Right lung (tissue), 10 donors: ENCODE results near the gene SLC35G3. TPM values are rescaled to one million over a fixed set of nuclear protein-coding genes. Genes with fewer than 3 reads are reported as not detected.
"Not testable (repeated sequence)": the region's sequence is repeated elsewhere in the genome, so short reads cannot be mapped to it uniquely, and the experiment has no call there.

Experiments used
- DNase-seq, 2 donors: peaks; one replicate each; pipeline ENCODE4 v3.0.0-alpha.2; 2013
- long read RNA-seq, 8 donors: transcript quantifications; one replicate each; lab custom pipeline, GENCODE V29; 2026
- polyA plus RNA-seq, 5 donors: library from polyadenylated mRNA; unstranded; fragments of 120-200 nt; gene quantifications; one replicate each; pipeline versions ENCODE4 v1.2.1 to v1.2.3, GENCODE V29; 2013; ENCODE audit warnings: inconsistent platforms in 1 of 5, low replicate concordance in 1 of 5; ENCODE audit not compliant: insufficient read length in 5 of 5, insufficient read depth in 1 of 5

SLC35G3 gene
- under 1 TPM in 1 of 5 donors, not detected in 4; 0.05 TPM for polyA plus RNA-seq
- long read RNA-seq, donor 1, result 0 reads
- long read RNA-seq, donor 2, partial matches to known transcripts, result 0 of 1 reads
- long read RNA-seq, donor 2, other reads (novel, unspliced or antisense), result 0 of 1 reads
- long read RNA-seq, donor 3, result 0 reads
- long read RNA-seq, donor 4, result 0 reads
- long read RNA-seq, donor 5, result 0 reads
- long read RNA-seq, donor 6, result 0 reads
- long read RNA-seq, donor 7, result 0 reads
- long read RNA-seq, donor 8, result 0 reads

DNA sequence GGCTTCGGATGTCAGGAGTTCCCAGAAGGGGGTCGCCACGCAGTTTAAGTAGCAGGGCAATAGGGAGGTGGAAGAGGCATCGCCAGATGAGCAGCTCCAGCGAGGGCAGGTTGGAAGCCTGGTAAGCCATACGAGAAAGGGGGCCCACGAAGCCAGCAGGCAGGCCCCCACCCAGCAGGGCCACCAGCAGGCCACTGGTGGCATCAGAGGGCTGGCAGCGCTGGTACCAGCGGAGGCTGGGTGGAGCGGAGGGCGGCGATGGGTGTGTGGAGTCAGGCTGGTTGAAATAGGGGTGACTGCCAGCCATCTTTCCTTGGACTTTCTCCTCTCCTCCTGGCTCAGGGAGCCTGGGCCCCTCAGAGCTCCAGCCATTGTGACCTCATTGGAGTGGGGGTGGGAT lies at the start of gene SLC35G3:
Gene SLC35G3 (minus strand): TSS at position 393 of the 400 bp plus-strand sequence. CDS start 86 bp downstream, at position 307.
- DNase-seq, result not testable (repeated sequence)

DNA sequence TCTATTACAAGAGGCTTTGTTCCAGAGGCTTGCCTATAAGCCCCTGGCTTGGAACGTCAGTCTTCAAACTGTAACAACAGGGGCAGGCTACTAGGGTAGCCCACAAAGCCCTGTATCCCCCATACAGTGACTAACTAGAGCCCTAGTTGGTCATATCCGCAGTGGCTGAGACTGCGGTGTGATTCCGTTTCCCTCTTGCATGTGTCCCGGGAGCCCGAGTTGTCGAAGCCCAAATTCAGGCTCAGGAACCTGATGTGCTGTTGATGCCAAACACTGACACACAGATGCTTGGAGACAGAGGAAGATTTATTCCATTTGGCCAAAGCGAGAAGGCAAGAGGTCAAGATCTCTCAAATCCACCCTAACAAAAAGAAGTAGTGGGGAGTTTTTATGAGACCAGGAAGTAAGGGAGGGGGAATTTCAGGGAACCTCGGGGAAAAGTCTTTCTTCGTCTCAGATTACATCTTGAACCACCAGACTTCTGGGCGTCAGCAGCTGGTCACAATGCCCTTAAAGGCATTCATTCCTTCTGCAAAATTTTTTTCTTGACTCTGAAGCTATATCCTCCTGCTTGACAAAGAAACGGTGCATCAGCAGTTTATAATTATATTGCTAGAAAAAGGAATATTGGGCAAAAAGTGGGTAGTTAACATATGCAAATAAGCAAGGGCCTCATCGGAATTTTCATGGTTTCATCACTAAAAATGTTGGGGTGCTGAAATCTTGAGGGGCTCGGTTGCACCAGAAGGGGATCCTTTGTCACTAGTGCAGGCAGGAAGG lies 49.6 kb upstream of the SLC35G3 start:
- DNase-seq, result peak; percentile 58 to 66

DNA sequence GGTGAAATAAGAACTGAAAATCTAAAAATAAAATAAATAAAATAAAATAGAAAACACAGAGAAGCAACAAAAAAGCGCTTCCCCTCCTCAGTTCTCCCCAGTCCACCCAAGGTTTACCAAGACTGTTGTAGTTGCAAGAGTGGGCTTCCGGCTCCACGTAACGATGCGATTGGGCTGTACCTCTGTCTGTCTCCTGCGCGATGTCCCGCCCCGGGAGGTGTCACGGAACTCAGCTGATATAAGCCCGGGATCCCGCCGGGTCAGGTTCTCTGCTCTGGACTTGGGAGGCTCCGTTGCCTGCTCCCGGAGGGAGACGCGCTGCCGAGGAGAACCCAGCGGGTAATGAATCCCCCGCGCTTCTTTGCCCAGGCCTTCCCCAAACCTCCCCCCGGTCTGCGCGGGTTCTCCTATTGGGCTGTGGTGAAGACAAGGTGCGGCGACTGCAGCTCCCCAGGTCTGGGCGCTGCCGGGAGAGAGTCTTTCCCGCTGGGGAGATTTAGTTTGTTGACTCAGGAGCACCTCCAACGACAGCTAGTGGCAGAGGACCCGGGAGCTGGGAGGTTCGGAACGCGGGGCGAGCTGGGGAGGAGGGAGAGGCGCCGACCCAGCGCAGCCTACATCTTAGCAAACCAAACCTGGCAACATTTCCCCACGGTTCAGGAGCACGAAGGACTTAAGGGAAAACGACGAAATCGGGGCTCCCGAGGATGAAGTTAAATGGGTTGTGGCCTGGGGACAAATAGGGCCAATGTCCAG lies 48.8 kb upstream of the SLC35G3 start, which contains the start of gene SLFN5:
Gene SLFN5 (plus strand): TSS at position 268 of the 756 bp plus-strand sequence. CDS start 15,619 bp downstream, outside the sequence.
- peak; percentile 92 to 93 for DNase-seq

DNA sequence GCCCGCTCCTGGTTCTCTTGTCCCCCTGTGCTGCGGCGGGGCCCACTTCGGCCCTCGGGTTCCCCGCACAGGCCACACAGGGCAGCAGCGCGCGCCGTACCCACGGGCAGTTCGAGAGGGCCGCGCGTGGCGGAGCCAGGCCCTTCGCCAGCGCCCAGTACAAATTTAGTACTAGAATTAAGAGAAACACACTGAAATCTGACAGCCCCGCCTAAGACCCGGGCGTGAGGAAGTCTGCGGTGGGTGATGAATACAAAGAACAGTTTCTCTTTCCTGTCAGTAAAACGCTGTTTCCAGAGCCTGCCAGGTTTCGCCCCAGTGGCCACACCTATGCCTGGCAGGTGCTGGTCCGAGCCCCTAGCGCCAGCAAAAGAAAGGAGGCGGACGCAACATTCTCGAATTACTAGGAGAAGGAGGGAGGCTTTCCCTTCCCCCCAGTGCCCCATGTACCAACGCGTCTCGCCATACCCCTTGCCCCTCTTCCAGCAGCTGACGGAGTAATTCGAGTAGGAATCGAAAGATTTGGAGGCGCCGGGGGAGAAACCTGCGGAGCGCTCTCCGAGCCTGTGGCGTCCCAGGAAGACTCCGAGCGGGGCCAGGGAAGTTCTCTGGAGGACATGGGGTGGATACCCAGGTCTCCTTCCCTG lies 48.1 kb upstream of the SLC35G3 start:
- DNase-seq, result peak; percentile 65 to 67

DNA sequence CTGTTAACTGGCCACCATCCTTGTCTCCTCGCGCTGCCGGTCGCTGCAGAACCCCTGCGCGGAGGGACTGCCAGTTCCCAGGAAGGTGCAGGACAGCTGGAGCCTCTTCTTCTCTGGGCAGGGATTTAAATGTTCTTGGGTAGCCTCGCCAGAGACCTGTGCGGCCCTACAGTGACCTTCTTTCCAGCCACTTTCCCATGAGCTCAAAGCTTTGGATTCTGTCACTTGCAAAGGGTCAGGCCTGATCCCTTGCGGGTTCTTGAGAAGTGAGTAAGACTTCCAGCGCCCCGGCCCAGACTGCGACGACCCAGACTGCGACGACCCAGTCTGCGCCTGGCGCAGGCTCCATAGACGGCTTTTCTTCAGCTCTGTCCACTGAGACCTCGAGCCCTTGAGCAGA lies 47.3 kb upstream of the SLC35G3 start:
- DNase-seq, result no peak

DNA sequence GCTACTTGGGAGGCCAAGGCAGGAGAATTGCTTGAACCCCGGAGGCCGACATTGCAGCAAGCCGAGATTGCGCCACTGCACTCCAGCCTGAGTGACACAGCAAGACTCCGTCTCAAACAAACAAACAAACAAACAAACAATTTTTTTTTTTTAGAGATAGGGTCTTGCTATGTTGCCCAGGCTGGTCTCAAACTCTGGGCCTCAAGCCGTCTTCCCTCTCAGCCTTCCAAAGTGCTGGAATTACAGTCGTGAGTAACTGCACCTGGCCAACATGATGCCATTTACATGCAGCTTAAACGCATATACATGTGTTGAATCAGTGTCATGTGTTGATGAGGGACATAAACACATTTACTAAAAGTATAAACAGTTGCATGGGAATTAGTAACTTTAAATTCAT lies 46.7 kb upstream of the SLC35G3 start:
- DNase-seq, result no peak

DNA sequence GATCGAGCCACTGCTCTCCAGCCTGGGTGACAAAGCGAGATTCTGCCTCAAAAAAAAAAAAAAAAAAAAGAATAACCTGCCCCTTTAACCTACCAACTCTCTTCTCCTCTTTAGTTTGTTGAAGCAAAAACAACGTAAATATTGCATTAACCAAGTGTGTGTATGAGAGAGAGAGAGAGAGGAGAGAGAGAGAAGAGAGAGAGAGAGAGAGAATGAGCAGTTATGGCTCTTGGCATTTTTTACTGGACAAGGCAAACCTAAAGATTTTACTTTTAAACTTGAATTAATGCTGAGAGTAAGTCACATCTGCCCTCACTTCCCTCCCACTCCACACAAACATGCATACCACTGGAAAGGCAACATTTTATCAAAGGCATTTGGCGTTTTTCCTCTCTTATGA lies 45.6 kb upstream of the SLC35G3 start:
- DNase-seq, result no peak

DNA sequence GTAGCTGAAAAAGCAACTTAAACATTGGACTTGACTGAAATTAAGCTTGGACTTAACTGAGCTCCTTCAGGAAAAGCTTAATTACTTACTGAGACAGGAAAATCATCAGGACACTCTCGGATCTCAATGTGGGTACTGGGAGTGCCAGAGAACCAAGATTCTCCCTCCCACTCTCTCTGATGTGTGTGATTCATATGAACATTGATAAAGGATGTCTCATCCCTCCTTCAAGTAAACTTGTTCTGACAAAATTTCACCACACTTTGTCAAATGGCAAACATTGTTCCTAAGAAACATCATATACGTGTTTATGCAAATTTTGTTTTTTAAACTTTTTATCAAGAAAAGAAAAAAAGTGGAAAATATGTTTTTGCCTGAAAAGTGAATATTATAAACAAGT lies 44.6 kb upstream of the SLC35G3 start:
- DNase-seq, result no peak

DNA sequence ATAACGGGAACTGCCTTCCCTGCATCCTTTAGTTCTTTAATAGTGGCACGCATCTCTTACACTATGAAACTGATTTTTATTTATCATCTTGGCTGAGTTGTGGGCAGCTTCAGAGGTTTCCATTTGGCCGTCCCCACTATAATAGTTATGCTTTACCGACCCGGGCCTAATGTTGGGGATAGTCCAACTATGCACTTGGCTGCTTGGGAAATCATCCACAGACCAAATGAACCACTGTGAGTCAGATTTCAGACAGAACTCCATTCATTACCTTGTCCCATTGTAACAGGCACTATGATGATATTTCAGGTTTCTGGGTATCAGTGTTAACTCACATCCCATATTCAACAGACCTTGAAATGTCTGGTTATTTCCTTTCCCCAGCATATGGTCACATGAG lies 42.6 kb upstream of the SLC35G3 start:
- DNase-seq, result no peak

DNA sequence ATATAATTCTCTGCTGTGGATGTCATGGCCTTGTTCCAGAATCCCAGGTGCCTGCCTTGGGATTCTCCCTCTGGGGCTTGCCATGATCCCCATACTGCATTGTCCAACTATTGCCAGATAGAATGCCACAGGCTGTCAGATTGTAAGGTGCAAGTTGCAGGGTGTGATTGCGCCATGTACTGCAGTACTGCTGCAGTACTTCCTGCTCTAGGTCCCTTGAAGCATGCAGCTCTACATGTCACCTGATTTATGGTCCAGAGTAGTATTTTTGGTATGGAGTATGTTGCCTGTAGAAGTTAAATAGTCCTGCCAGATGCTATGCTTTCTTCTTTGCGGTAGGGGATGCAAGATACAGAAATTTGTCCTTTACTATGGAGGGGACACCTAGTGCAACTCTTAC lies 41.7 kb upstream of the SLC35G3 start:
- DNase-seq, result no peak

DNA sequence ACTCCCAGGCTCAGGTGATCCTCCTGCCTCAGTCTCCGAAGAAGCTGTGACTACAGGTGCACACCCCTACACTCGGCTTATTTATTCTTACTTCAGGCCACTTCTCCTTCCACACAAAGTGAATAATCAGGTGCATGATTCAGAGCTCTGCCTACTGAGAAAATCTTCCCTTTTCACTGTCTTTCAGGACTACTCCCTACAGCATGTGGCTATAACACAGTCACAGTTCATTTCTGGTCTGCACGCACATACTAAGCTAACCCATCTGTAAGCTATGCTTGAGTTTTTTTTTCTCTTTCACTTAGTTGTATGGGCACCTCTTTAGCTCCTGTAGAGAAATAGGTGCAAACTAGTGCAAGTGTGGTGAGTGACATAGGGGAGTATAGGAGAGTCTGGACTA lies 41.1 kb upstream of the SLC35G3 start:
- no peak for DNase-seq

DNA sequence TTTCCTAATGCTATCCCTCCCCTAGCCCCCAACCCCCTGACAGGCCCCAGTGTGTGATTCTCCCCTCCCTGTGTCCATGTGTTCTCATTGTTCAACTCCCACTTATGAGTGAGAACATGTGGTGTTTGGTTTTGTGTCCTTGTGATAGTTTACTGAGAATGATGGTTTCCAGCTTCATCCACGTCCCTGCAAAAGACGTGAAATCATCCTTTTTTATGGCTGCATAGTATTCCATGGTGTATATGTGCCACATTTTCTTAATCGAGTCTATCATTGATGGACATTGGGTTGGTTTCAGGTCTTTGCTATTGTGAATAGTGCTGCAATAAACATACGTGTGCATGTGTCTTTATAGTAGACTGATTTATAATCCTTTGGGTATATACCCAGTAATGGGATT lies 40.1 kb upstream of the SLC35G3 start:
- not testable (repeated sequence) for DNase-seq

DNA sequence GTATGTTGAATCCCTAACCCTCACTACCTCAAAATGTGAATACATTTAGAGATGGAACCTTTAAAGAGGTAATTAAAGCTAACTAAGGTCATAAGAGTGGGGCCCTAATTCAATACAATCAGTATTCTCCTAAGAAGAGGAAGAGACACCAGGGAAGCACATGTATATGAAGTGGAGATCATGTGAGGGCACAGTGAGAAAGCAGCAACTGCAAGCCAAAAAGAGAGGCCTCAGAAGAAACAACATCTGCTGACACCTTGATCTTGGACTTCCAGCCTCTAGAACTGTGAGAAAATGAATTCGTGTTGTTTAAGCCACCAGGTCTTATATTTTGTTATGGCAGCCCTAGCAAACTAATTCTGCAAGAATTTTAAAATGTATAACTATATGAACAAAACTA lies 35.4 kb upstream of the SLC35G3 start:
- no peak for DNase-seq

DNA sequence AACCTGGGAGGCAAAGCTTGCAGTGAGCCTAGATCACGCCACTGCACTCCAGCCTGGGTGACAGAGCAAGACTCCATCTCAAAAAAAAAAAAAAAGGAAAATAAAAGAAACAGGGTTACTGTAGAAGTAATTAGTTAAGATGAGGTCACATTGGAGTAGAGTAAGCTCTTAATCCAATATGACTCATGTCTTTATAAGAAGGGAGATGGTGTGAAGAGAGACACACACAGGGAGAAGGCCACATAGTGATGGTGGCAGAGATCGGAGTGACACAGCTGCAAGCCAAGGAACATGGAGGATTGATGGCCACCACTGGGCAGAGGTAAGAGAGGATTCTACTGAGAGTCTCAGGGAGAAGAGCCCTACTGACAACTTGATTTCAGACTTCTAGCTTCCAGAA lies 33.4 kb upstream of the SLC35G3 start:
- no peak for DNase-seq

DNA sequence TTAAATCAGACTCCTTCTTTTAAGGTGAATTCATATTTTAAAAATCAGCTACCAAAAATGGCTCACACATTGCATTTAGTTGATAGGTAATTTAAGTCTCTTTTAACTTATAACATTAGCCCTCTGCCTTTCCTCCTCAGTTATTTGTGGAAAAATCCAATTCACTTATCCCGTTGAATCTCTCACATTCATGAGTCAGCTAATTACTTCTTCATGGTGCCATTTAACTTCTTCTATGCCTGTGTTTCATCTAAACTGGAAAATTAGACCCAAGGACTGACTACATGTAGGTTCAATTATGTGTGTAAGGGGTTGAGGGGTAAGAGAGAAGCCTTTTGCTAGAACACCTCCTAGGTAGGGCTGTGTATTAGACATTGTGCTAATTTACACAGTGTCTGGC lies 30.2 kb upstream of the SLC35G3 start:
- DNase-seq, result no peak

DNA sequence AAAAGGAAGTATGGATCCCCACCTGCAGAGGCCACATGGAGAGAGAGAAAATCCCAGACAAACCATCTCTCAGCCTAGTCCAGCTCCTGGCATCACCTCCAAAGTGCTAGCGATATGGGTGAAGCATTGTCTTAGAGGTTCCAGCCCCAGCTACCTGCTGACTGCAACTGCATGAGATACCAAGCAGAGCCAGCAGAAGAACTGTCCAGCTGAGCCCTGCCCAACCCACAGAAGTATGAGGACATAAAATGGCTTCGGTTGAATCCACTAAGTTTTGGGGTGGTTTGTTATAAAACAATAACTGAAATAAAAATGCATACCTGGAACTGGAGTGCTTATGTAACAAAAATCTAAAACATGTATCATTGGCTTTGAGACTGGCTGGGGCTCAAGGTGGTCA lies 28.3 kb upstream of the SLC35G3 start:
- DNase-seq, result no peak

DNA sequence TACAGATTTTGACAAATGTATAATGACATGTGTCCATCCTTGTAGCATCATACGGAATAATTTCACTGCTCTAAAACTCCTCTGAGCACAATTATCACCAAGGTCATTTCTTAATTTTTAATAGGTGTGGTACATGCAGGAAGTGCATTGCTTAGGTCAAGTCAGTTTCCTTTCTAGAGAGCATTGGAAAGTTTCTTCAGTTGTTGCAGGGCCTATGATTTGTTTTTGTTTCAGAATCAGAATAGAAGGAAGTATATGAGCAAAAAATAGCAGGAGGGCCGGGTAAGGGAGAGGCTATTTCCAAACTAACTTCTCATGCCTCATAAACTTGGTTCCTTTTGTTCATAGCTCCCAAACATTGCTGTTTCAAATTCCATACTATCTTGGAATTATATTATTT lies 24.7 kb upstream of the SLC35G3 start:
- DNase-seq, result no peak

DNA sequence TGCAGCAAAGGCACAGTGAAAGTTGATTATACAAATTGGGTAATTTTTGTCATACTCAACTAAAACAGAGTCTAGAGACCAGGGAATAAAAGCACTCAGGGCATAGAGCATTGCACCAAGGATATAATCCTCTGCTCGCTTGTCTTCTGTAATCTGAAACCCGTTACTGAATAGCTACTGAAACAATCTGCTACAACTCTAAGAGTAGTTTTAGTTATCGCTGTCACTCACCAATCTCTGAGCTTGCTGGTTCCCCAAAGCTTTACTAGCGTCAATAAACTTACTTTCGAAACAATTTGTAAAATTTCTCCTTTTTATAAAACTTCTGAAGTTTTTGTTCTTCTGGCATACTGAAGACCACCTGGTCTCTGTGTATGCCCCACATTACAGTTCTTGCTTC lies 22.9 kb upstream of the SLC35G3 start:
- DNase-seq, result no peak

DNA sequence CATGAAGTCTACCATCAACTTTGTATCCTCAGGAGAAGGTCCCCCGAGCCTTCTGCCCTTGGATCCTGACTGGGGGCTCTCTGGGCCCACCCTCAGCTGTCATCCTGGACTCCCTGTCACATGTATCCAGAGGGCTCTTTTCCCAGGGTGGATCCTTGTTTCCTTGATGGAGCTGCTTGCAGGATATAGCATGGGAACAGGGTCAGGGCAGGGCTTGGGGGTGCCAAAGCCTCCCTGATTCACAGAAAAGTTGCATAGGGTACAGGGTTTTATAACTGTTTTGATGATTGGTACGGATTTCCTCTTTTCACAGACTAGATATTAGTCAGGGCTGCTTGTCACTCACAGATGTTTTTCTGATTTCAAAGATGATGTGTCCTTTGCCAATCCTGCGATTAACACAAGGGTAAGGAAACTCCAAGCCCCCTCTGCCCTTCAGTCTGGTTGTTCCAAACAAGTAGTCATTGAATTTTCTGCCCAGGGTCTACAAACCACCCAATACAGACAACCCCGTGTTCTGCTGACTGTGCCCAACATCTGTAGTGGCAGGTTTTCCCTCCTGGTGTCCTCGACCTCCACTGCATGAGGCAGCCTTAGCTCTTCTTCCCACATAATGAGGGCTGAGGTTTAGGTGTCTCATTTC lies 20.6 kb upstream of the SLC35G3 start:
- DNase-seq, result no peak

DNA sequence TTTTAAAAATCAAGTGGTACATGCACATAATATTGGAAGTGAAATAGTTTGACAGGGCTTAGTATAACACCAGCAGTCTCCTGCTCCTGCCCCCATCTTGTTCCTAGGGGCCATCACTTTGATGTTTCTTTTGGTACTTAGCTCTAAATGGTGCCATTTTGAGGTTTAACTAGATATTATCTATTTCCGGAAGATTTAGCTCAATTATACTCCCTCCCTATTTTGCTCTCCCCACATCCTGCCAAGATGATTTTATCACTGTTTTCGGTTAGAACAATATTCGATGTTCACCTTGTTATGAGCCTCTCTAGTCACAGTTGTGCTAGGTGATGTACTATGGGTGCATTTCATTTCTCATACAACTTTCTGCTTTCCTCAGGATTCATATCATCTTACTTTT lies 20.0 kb upstream of the SLC35G3 start:
- DNase-seq, result no peak

DNA sequence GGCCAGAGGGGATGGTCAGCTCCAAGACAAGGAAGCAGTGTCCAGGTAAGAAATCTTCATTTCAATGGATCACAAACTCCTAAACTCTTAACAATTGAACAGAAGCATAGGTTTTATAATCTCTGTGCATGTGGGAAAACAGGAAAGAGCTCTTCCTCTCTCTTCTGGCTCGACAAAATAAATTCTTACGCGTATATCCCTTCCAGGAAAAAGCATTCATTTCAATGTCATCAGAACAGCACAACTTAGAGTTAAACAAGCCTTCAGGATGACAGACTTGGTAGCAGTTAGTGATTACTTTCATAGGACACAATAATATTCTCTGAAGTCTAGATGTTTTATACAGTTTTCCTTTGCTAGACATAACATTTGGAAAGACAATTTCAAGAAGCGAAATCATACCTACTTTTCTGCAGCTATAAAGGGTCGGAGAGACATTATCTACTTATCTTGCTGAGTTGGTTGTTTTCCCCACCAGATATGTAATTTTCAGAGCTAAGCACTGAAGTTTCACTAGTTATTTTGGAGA lies 19.3 kb upstream of the SLC35G3 start:
- peak in 1 of 2 donors; percentile 2 for DNase-seq
